SK-N-SH treated with all-trans-retinoic acid at 6 μM for 48 hours (cell line): ENCODE results near the gene SERPINB6.

Experiments
- ATAC-seq: fragments of 200-7000 bp; cut with Tn5 transposase; 3 replicates; pipeline ENCODE4 v1.9.1; 2020; ENCODE audit warnings: mild to moderate bottlenecking, moderate library complexity
- ARNTL ChIP-seq: fragments of 450-650 bp; formaldehyde crosslinking; IDR thresholded peaks from 2 replicates; pipeline ENCODE4 v1.5.0; 2020; ENCODE audit warnings: low read depth, mild to moderate bottlenecking, moderate library complexity, borderline replicate concordance
- BACH2 ChIP-seq: fragments of 250-450 bp; sonication (Bioruptor Pico); IDR thresholded peaks from 2 replicates; pipeline ENCODE4 v1.9.0; 2021; ENCODE audit warnings: mild to moderate bottlenecking, borderline replicate concordance
- CREB5 ChIP-seq: fragments of 250-450 bp; sonication (Bioruptor Pico); IDR thresholded peaks from 2 replicates; pipeline ENCODE4 v1.5.1; 2020; ENCODE audit warnings: low read depth, mild to moderate bottlenecking, moderate library complexity
- CSRNP3 ChIP-seq: fragments of 250-450 bp; sonication (Bioruptor Pico); IDR thresholded peaks from 2 replicates; pipeline ENCODE4 v1.5.1; 2021; ENCODE audit warnings: mild to moderate bottlenecking, moderate library complexity
- ESRRG ChIP-seq: fragments of 250-450 bp; sonication (Bioruptor Pico); IDR thresholded peaks from 2 replicates; pipeline ENCODE4 v1.6.1; 2021; ENCODE audit warnings: mild to moderate bottlenecking
- GLIS3 ChIP-seq: fragments of 250-450 bp; sonication (Bioruptor Pico); IDR thresholded peaks from 2 replicates; pipeline ENCODE4 v1.5.0; 2020; ENCODE audit warnings: mild to moderate bottlenecking, moderate library complexity
- OSR1 ChIP-seq: fragments of 250-450 bp; sonication (Bioruptor Pico); IDR thresholded peaks from 2 replicates; pipeline ENCODE4 v1.8.0; 2022; ENCODE audit warnings: moderate library complexity, mild to moderate bottlenecking, inconsistent platforms
- PATZ1 ChIP-seq: fragments of 250-450 bp; sonication (Bioruptor Pico); IDR thresholded peaks from 2 replicates; pipeline ENCODE4 v1.8.0; 2020; ENCODE audit warnings: mild to moderate bottlenecking, moderate library complexity, borderline replicate concordance
- POU6F1 ChIP-seq: fragments of 250-450 bp; sonication (Bioruptor Pico); IDR thresholded peaks from 2 replicates; pipeline ENCODE4 v1.8.0; 2021; ENCODE audit warnings: low read depth, mild to moderate bottlenecking, moderate library complexity, borderline replicate concordance
- PPARA ChIP-seq: fragments of 250-450 bp; sonication (Bioruptor Pico); IDR thresholded peaks from 2 replicates; pipeline ENCODE4 v1.5.0; 2020; ENCODE audit warnings: mild to moderate bottlenecking, borderline replicate concordance
- RARB ChIP-seq: fragments of 250-450 bp; sonication (Bioruptor Pico); IDR thresholded peaks from 2 replicates; pipeline ENCODE4 v1.8.0; 2021; ENCODE audit warnings: mild to moderate bottlenecking, moderate library complexity
- SNAI2 ChIP-seq: fragments of 250-450 bp; sonication (Bioruptor Pico); IDR thresholded peaks from 2 replicates; pipeline ENCODE4 v1.5.0; 2020; ENCODE audit warnings: mild to moderate bottlenecking, moderate library complexity
- TCF4 ChIP-seq: fragments of 250-450 bp; sonication (Bioruptor Pico); IDR thresholded peaks from 2 replicates; pipeline ENCODE4 v1.8.0; 2021; ENCODE audit warnings: mild to moderate bottlenecking, moderate library complexity, borderline replicate concordance
- TOX ChIP-seq: fragments of 250-450 bp; sonication (Bioruptor Pico); IDR thresholded peaks from 2 replicates; pipeline ENCODE4 v1.8.0; 2021; ENCODE audit warnings: mild to moderate bottlenecking, moderate library complexity, borderline replicate concordance
- TSHZ2 ChIP-seq: fragments of 250-450 bp; sonication (Bioruptor Pico); IDR thresholded peaks from 2 replicates; pipeline ENCODE4 v1.5.0; 2020; ENCODE audit warnings: mild to moderate bottlenecking, moderate library complexity
- ZC3H10 ChIP-seq: fragments of 250-450 bp; sonication (Bioruptor Pico); IDR thresholded peaks from 2 replicates; pipeline ENCODE4 v1.5.1; 2021; ENCODE audit warnings: mild to moderate bottlenecking, moderate library complexity
- ZFP3 ChIP-seq: fragments of 250-450 bp; sonication (Bioruptor Pico); IDR thresholded peaks from 2 replicates; pipeline ENCODE4 v1.5.0; 2020; ENCODE audit warnings: mild to moderate bottlenecking, moderate library complexity
- ZFP30 ChIP-seq: fragments of 450-650 bp; formaldehyde crosslinking; IDR thresholded peaks from 2 replicates; pipeline ENCODE4 v1.5.0; 2022; ENCODE audit warnings: mild to moderate bottlenecking, moderate library complexity
- ZNF565 ChIP-seq: fragments of 450-650 bp; formaldehyde crosslinking; conservative IDR thresholded peaks from 2 replicates; pipeline ENCODE4 v1.5.0; 2020; ENCODE audit warnings: low read depth, mild to moderate bottlenecking, moderate library complexity
- ZNF70 ChIP-seq: fragments of 450-650 bp; formaldehyde crosslinking; IDR thresholded peaks from 2 replicates; pipeline ENCODE4 v1.5.0; 2020; ENCODE audit warnings: mild to moderate bottlenecking, moderate library complexity
- ZNF8 ChIP-seq: fragments of 450-650 bp; formaldehyde crosslinking; IDR thresholded peaks from 2 replicates; pipeline ENCODE4 v1.5.0; 2020; ENCODE audit warnings: mild to moderate bottlenecking, moderate library complexity

Gene SERPINB6

DNA sequence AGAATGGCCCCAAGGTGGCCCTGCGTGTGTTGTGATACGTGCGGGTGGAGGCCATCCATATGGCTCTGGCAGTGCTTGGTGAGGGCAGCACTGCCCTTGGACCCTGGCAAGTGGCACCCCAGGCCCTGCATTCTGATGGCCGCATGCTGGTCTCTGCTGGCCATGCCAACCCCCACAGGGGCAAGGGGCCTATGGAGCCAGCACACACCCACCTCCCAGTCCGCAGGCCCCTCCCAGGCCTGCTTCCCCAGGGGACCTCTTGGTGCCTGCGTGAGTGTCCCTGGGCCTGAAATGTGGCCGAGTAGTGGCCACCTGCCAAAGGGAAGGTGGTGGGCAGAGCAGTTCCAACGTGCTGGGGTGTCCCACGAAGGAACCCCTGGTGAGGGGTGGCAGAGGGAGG lies 45.9 kb upstream of the SERPINB6 start:
- no peak for ATAC-seq
- TF ChIP-seq ZFP3 (CRISPR knock-in tag) = no peak
- TF ChIP-seq ZFP30 (CRISPR knock-in tag) = no peak
- TF ChIP-seq TCF4 (CRISPR knock-in tag) = no peak
- TF ChIP-seq SNAI2 (CRISPR knock-in tag) = no peak
- TF ChIP-seq GLIS3 = no peak
- no peak for TF ChIP-seq ARNTL (CRISPR knock-in tag)
- no peak for TF ChIP-seq ZC3H10 (CRISPR knock-in tag)
- no peak for TF ChIP-seq TOX
- no peak for TF ChIP-seq ZNF8 (CRISPR knock-in tag)
- TF ChIP-seq RARB (CRISPR knock-in tag) = no peak

DNA sequence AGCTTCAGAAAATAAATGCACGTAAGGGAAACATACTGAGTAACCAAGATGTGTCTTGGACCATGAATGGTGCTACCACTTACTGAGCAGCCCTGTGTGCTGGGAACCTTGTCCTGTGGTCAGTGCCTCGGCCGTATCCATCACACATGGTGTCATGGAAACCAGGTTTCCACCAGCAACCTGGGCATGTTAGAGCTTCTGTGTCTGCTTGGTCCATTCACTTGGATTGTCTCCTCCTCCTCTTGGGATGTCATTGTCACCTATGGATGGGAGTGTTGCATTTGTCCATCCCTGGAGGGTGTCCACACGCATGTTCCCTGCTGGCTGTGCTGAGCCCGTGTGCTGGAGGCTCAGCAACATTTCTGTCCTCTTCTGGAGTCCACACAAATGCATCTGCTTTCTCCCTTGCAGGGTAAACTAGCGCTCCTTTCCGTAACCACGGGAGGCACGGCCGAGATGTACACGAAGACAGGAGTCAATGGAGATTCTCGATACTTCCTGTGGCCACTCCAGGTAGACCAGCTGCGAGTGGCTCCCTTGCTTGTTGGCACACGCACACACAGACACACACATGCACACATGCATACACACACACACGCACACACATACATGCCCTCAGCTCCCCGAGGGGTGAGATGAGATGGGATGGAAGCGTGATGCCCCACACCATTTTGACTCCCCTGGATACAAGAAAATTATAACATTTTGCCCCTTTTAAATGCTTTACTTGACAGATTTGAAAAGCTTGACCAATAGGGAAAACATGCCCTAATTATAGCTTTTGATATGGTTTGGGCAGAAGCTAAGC lies 45.3 kb upstream of the SERPINB6 start:
- ATAC-seq = no peak

DNA sequence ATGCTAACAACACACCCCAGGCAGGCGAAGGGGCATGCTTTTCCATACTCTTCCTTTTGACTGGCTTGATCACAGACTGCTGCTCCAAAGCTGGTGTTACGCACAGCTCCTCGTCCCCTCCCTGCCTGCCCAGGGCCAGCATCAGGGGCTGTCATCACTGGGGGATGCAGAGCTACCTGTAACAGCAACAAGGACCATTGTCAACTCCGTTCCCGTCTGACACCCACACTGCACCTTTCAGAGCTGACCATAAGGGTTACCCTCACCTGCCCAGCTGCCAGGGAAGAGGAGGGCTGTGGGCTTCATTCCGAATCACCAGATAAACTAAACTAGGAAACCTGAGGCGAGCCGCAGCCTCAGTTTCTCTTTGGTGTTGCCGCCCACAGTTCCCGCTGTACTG lies 43.8 kb upstream of the SERPINB6 start:
- ATAC-seq = no peak
- no peak for TF ChIP-seq RARB (CRISPR knock-in tag)
- TF ChIP-seq, all 23 proteins: peak for 0

More for the DNA sequence above, 45.3 kb upstream of the SERPINB6 start:
- TF ChIP-seq ZC3H10 (CRISPR knock-in tag) (no peak), TSHZ2 (no peak), RARB (CRISPR knock-in tag) (no peak), ZNF8 (CRISPR knock-in tag) (no peak), TOX (no peak), SNAI2 (CRISPR knock-in tag) (no peak), CREB5 (no peak)

DNA sequence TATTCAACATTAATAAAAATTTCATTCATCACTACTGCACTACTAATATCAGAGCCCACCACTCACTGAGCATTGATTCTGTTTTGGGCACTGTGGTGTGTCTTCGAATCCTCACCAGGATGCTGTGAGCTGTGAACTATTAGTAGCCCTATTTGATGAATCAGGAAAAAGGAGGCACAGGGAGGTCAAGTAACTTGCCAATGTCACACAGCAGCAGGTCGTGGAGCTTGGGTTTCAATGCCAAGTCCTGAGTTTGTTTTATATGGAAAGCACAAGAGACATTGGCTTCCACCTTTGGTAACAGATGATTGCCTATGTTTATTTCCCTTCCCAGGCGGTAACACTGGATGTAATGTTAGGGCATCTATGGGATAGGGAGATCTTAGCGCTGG lies 43.3 kb upstream of the SERPINB6 start:
- no peak for ATAC-seq
- TF ChIP-seq PATZ1 = no peak
- no peak for TF ChIP-seq BACH2 (CRISPR knock-in tag)
- no peak for TF ChIP-seq ZFP3 (CRISPR knock-in tag)
- no peak for TF ChIP-seq ESRRG (CRISPR knock-in tag)

GRCh38 chr6:3013901-3014674 lies 42.7 kb upstream of the SERPINB6 start:
- ATAC-seq = no peak
- no peak for TF ChIP-seq OSR1 (CRISPR knock-in tag)
- no peak for TF ChIP-seq SNAI2 (CRISPR knock-in tag)
- no peak for TF ChIP-seq ARNTL (CRISPR knock-in tag)
- TF ChIP-seq ZNF565 (CRISPR knock-in tag) = no peak
- TF ChIP-seq ZNF70 (CRISPR knock-in tag) = no peak
- no peak for TF ChIP-seq CSRNP3 (CRISPR knock-in tag)
- no peak for TF ChIP-seq ZFP30 (CRISPR knock-in tag)
- TF ChIP-seq POU6F1 (CRISPR knock-in tag) = no peak
- TF ChIP-seq TOX = no peak
- no peak for TF ChIP-seq PATZ1
- no peak for TF ChIP-seq RARB (CRISPR knock-in tag)
- no peak for TF ChIP-seq PPARA
- no peak for TF ChIP-seq ESRRG (CRISPR knock-in tag)
- no peak for TF ChIP-seq GLIS3
- no peak for TF ChIP-seq BACH2 (CRISPR knock-in tag)
- no peak for TF ChIP-seq ZFP3 (CRISPR knock-in tag)
